Keratinocyte (primary cell): ENCODE results near the gene ZP1. TPM values are rescaled to one million over a fixed set of nuclear protein-coding genes. Genes with fewer than 3 reads are reported as not detected.

Source experiments
- DNase-seq: peaks from one replicate; pipeline ENCODE4 v3.0.0-alpha.2; 2011; ENCODE audit warnings: low read depth, missing footprints, low spot score
- FAIRE-seq: peaks from 2 replicates; lab custom pipeline; 2011; peaks lifted over from hg19 to GRCh38; lab: Jason Lieb, UNC
- H2AFZ ChIP-seq: 2 replicates; pipeline ENCODE4 v1.6.0; 2012; ENCODE audit warnings: low read length, control low read depth, inconsistent platforms; ENCODE audit not compliant: control insufficient read depth
- H3K27ac ChIP-seq: 2 replicates; pipeline ENCODE4 v1.5.1; 2011; ENCODE audit warnings: low read length; ENCODE audit not compliant: control insufficient read depth, insufficient read depth
- H3K27me3 ChIP-seq: 3 replicates; pipeline ENCODE4 v1.6.0; 2011; ENCODE audit warnings: low read length; ENCODE audit not compliant: control insufficient read depth, insufficient read depth; ENCODE audit errors: extremely low read depth
- H3K36me3 ChIP-seq, 2 experiments: 2 replicates in 1 of 2; 3 replicates in 1 of 2; pipeline ENCODE4 v1.5.1; 2011; ENCODE audit warnings: low read length in 2 of 2, mild to moderate bottlenecking in 1 of 2; ENCODE audit not compliant: control insufficient read depth in 2 of 2, insufficient read depth in 2 of 2; ENCODE audit errors: extremely low read depth in 1 of 2
- H3K4me1 ChIP-seq: 3 replicates; pipeline ENCODE4 v1.5.1; 2011; ENCODE audit warnings: low read length; ENCODE audit not compliant: control insufficient read depth, insufficient read depth; ENCODE audit errors: extremely low read depth
- H3K4me2 ChIP-seq: 3 replicates; pipeline ENCODE4 v1.6.0; 2011; ENCODE audit warnings: low read depth, low read length; ENCODE audit not compliant: control insufficient read depth, insufficient read depth; ENCODE audit errors: extremely low read depth
- H3K4me3 ChIP-seq, 3 experiments: fragments of 200-600 bp in 1 of 3; sonication (generic) in 1 of 3; 2 replicates in 2 of 3; 3 replicates in 1 of 3; pipeline ENCODE4 v1.5.1; 2011 to 2016; ENCODE audit warnings: low read length in 3 of 3, mild to moderate bottlenecking in 3 of 3, control low read depth in 2 of 3, inconsistent platforms in 1 of 3, low read depth in 1 of 3, mixed read lengths in 1 of 3, mixed run types in 1 of 3, moderate library complexity in 1 of 3; ENCODE audit not compliant: control insufficient read depth in 2 of 3, insufficient read depth in 2 of 3; ENCODE audit errors: extremely low read depth in 1 of 3
- H3K79me2 ChIP-seq: 2 replicates; pipeline ENCODE4 v1.6.0; 2012; ENCODE audit warnings: low read length; ENCODE audit not compliant: control insufficient read depth, insufficient read depth
- H3K9ac ChIP-seq: 3 replicates; pipeline ENCODE4 v1.6.0; 2011; ENCODE audit warnings: low read length; ENCODE audit not compliant: control insufficient read depth, insufficient read depth; ENCODE audit errors: extremely low read depth
- H3K9me1 ChIP-seq: 3 replicates; pipeline ENCODE4 v1.6.0; 2011; ENCODE audit warnings: low read length; ENCODE audit not compliant: control insufficient read depth, insufficient read depth; ENCODE audit errors: extremely low read depth
- H3K9me3 ChIP-seq: 2 replicates; pipeline ENCODE4 v1.5.1; 2012; ENCODE audit warnings: low read depth, low read length; ENCODE audit not compliant: control insufficient read depth
- H4K20me1 ChIP-seq: 3 replicates; pipeline ENCODE4 v1.6.0; 2011; ENCODE audit warnings: low read length; ENCODE audit not compliant: control insufficient read depth, insufficient read depth; ENCODE audit errors: extremely low read depth
- EZH2 ChIP-seq: IDR thresholded peaks from one replicate; pipeline ENCODE4 v1.6.1; 2012; ENCODE audit warnings: inconsistent platforms, mild to moderate bottlenecking, low read length, moderate library complexity
- dilution Hi-C: fragments of 300-500 bp; cut with MboI; formaldehyde crosslinking; loops from one replicate; pipeline ENCODE4 v1.7.0; 2020; ENCODE audit warnings: low sequenced_read_pairs; ENCODE audit not compliant: extremely low pct_ligation_motif_present
- polyA plus RNA-seq, 5 experiments: library from polyadenylated mRNA; depleted of rRNA in 3 of 5; stranded (reverse) in 3 of 5; stranded (forward) in 1 of 5; unstranded in 1 of 5; fragments of >200 nt; gene quantifications; 1 replicate in 1 of 5; 2 replicates in 3 of 5; 3 replicates in 1 of 5; pipeline versions ENCODE4 v1.2.1 to v1.2.3, GENCODE V29; 2011 to 2012; ENCODE audit warnings: missing spikeins in 2 of 5, low read depth in 1 of 5, low replicate concordance in 1 of 5
- TF ChIP-seq, protein P1 (sequence below), 3 experiments: IDR thresholded peaks in 1 of 3; conservative IDR thresholded peaks in 1 of 3; optimal IDR thresholded peaks in 1 of 3; 2 replicates in 2 of 3; 3 replicates in 1 of 3; pipeline versions ENCODE3 to v1.5.1; 2011; ENCODE audit warnings: low read length in 3 of 3, mild to moderate bottlenecking in 3 of 3, moderate library complexity in 2 of 3, control low read depth in 1 of 3, inconsistent platforms in 1 of 3; ENCODE audit not compliant: insufficient read depth in 2 of 3; ENCODE audit errors: extremely low read depth in 1 of 3

The ZP1 gene
- polyA plus RNA-seq, 1 donor (not counting 4 experiments of a cell fraction or from before 2014, with no cell fraction given) = not detected

DNA sequence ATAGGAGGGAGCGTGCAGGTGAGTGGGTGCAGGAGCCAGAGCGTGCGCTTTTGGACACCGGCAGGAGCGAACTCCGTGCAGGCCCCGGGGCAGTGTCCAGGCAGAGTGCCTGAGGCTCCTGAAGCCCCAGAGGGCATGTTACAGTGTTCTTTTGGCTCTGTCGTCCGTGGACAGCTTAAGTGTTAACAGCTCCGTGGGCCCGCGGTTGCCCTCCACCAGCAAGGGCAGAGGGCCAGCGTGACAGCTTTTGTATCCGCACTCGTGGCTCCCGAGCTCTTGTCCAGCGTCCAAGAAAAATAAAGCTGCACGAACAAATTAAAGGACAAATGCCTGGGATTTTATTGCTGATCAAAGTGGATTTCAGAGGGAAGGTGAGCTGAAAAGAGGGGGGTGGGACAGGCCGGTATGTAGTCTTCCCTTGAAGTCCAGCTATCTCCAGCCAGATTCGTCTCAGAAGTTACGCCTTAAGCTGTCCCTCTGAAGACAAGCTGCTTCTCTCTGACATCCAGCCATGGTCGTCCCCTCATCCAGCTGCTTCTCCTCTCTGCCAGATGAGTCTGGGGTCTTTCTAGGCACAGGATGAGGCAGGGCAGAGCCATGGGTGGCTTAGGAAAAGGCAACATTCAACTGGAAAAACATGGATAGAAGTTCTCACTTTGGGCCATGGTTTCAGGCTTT lies 45.6 kb downstream of the ZP1 start:
- Histone ChIP-seq H4K20me1 (no peaks in the 10 kb centered on the region), H3K79me2 (peaks cover 22% of the 10 kb centered on the region), H3K4me3 (no peak overlapping the region), H3K4me1 (peaks cover 34% of the 10 kb centered on the region), H3K27ac (no peak overlapping the region), H3K27me3 (no peaks in the 10 kb centered on the region), H3K9me3 (no peaks in the 10 kb centered on the region), H3K36me3 (no peaks in the 10 kb centered on the region), H2AFZ (peak overlapping the region; percentile 83), H3K9me1 (peaks cover 2% of the 10 kb centered on the region), H3K4me2 (peak overlapping the region; percentile 71), H3K9ac (peak overlapping the region; percentile 77)
- FAIRE-seq (no peak), DNase-seq (no peak)
- dilution Hi-C loops = no loop called here
- no peak for TF ChIP-seq EZH2
- TF ChIP-seq, protein P1, sequence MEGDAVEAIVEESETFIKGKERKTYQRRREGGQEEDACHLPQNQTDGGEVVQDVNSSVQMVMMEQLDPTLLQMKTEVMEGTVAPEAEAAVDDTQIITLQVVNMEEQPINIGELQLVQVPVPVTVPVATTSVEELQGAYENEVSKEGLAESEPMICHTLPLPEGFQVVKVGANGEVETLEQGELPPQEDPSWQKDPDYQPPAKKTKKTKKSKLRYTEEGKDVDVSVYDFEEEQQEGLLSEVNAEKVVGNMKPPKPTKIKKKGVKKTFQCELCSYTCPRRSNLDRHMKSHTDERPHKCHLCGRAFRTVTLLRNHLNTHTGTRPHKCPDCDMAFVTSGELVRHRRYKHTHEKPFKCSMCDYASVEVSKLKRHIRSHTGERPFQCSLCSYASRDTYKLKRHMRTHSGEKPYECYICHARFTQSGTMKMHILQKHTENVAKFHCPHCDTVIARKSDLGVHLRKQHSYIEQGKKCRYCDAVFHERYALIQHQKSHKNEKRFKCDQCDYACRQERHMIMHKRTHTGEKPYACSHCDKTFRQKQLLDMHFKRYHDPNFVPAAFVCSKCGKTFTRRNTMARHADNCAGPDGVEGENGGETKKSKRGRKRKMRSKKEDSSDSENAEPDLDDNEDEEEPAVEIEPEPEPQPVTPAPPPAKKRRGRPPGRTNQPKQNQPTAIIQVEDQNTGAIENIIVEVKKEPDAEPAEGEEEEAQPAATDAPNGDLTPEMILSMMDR (optimal IDR thresholded peaks at IDR 0.05 in 1 of 3, IDR thresholded peaks at IDR 0.05 in 1 of 3, conservative IDR thresholded peaks at IDR 0.05 in 1 of 3; ENCODE audit: extremely low read depth in 1 of 3, insufficient read depth in 2 of 3, low read length in 3 of 3) = no peak

DNA sequence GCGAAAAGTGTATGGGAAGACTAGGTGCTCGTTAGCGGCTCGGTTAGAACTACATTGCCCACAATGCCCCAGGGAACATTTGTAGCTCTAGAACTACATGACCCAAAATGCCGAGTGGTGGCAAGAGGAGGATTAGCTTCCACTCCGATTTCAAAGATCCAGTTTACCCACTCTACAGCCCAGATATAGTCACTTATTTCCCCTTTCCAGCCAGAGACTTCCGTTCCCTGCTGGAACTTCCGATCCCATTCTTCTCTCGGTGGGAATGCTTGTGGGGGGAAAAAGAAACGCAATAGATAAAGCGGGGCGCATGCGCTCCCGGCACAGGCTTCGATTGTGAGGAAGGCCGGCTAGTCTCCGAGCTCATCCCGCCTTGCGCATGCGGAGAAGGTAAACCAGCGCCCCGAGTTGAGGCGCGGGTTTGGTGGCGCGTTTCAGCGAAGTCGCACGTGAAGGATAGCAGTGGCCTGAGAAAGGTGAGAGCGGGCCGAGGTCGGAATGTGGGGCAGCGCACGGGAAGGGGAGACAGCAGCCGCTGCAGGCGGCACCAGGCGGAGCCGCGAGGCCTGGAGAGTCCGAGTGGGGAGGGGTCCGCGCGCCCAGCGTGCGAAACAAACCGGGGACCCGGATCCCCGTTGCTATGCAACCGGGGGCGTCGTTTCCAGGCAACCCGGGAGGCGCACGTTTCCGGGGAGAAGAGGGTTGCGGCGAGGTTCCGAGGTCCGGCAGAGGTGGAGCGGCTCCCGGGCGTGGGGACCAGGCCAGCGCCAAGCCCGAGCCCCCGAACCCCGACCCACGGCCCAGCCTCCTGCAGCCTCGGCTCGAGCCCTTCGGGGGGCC lies 46.7 kb downstream of the ZP1 start, which contains the start of gene TMEM109:
Gene TMEM109 (plus strand): TSS at position 366 of the 840 bp plus-strand sequence. CDS start 5,536 bp downstream, outside the sequence.
- Histone ChIP-seq H3K4me1 (peaks cover 45% of the 10 kb centered on the region), H3K36me3 (no peaks in the 10 kb centered on the region), H3K27ac (peak within 1 kb of the TSS; percentile 81), H3K27me3 (no peaks in the 10 kb centered on the region), H2AFZ (peak within 1 kb of the TSS; percentile 83), H3K9me1 (peaks cover 2% of the 10 kb centered on the region), H4K20me1 (no peaks in the 10 kb centered on the region), H3K9ac (peak within 1 kb of the TSS; percentile 77), H3K79me2 (peaks cover 30% of the 10 kb centered on the region), H3K4me3 (peak within 1 kb of the TSS; percentile 65 to 85 (median 75)), H3K4me2 (peak within 1 kb of the TSS; percentile 71), H3K9me3 (no peaks in the 10 kb centered on the region)
- peak; percentile 62 for FAIRE-seq
- TF ChIP-seq EZH2 = no peak
- TF ChIP-seq, protein P1 (optimal IDR thresholded peaks at IDR 0.05 in 1 of 3, IDR thresholded peaks at IDR 0.05 in 1 of 3, conservative IDR thresholded peaks at IDR 0.05 in 1 of 3; ENCODE audit: extremely low read depth in 1 of 3, insufficient read depth in 2 of 3, low read length in 3 of 3) = no peak
- DNase-seq = no peak
- dilution Hi-C loops = no loop called here
